ENCODE measurements around the gene CLDN15. TPM values are rescaled to one million over a fixed set of nuclear protein-coding genes. Genes with fewer than 3 reads are reported as not detected.
A peak's percentile ranks its signal among the peaks of the same experiment; 100 is the strongest.
"Not testable (repeated sequence)": the region's sequence is repeated elsewhere in the genome, so short reads cannot be mapped to it uniquely, and the experiment has no call there.

The CLDN15 gene
- total RNA-seq, 1 donor from 2014 or later: 2.1 TPM

GRCh38 chr7:101269664-101270063 is 32.1 kb upstream of the CLDN15 start:
- Histone ChIP-seq H3K4me1 (ENCODE audit: control insufficient read depth in 3 of 3, insufficient read depth in 3 of 3, low read length in 3 of 3) (no peaks in the 10 kb centered on the region), H3K36me3 (ENCODE audit: control insufficient read depth in 3 of 3, insufficient read depth in 3 of 3, low read length in 3 of 3) (no peaks in the 10 kb centered on the region), H3K27me3 (ENCODE audit: control insufficient read depth in 3 of 3, insufficient read depth in 3 of 3, low read length in 3 of 3) (peaks cover 4 to 12% (median 8%) of the 10 kb centered on the region in 3 donors), H3K27ac (ENCODE audit: low read depth, low read length) (no peak overlapping the region), H3K9ac (ENCODE audit: low read depth in 1 of 3, low read length in 3 of 3) (no peak overlapping the region), H3K4me3 (ENCODE audit: low read length in 3 of 3) (no peak overlapping the region), H3K9me3 (ENCODE audit: control insufficient read depth in 3 of 3, low read length in 3 of 3) (no peaks in the 10 kb centered on the region)

DNA sequence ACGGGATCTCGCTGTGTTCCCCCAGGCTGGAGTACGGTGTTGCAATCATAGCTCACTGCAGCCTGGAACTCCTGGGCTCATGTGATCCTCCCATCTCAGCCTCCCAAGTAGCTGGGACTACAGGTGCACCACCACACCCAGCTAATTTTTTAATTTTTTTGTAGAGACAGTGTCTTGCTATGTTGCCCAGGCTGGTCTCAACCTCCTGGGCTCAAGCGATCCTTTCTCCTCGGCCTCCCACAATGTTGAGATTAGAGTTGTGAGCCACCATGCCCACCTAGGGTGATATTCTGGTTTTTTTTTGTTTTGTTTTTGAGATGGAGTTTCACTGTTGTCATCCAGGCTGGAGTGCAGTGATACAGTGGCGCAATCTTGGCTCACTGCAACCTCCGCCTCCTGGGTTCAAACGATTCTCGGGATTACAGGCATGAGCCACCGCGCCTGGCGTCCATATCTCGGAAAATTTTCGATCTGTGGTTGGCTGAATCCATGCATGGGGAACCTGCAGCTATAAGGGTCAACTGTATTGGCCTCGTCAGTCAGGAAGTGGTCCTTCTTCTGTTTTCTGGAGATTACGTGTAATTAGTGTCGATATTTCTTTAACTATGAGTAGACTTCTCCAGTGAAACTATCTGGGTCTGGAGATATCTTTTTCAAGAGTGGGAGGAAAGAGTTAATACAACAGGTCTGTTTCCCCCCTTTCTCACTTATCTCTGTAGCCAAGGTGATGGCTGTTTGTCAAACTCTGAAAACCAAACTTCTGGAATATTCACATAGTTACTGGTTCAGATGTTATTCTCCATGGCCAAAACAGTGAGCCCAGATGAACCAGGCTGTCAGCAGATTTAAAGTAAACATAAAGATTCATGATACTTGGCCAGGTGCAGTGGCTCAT is 28.3 kb upstream of the CLDN15 start:
- Histone ChIP-seq H3K9ac (ENCODE audit: low read depth in 1 of 3, low read length in 3 of 3) (no peak overlapping the region), H3K27ac (ENCODE audit: low read depth, low read length) (no peak overlapping the region), H3K27me3 (ENCODE audit: control insufficient read depth in 3 of 3, insufficient read depth in 3 of 3, low read length in 3 of 3) (peaks cover 0 to 4% (median 3%) of the 10 kb centered on the region in 3 donors), H3K4me3 (ENCODE audit: low read length in 3 of 3) (no peak overlapping the region), H3K4me1 (ENCODE audit: control insufficient read depth in 3 of 3, insufficient read depth in 3 of 3, low read length in 3 of 3) (no peaks in the 10 kb centered on the region), H3K36me3 (ENCODE audit: control insufficient read depth in 3 of 3, insufficient read depth in 3 of 3, low read length in 3 of 3) (no peaks in the 10 kb centered on the region), H3K9me3 (ENCODE audit: control insufficient read depth in 3 of 3, low read length in 3 of 3) (no peaks in the 10 kb centered on the region)

- not testable (repeated sequence) for H3K27ac ChIP-seq (ENCODE audit: low read depth, low read length); H3K36me3 ChIP-seq (ENCODE audit: control insufficient read depth in 3 of 3, insufficient read depth in 3 of 3, low read length in 3 of 3); H3K4me1 ChIP-seq (ENCODE audit: control insufficient read depth in 3 of 3, insufficient read depth in 3 of 3, low read length in 3 of 3); H3K4me3 ChIP-seq (ENCODE audit: low read length in 3 of 3); H3K9ac ChIP-seq (ENCODE audit: low read depth in 1 of 3, low read length in 3 of 3); H3K27me3 ChIP-seq (ENCODE audit: control insufficient read depth in 3 of 3, insufficient read depth in 3 of 3, low read length in 3 of 3); H3K9me3 ChIP-seq (ENCODE audit: control insufficient read depth in 3 of 3, low read length in 3 of 3)
Measured at GRCh38 chr7:101264102-101264706, 26.6 kb upstream of the CLDN15 start.

DNA sequence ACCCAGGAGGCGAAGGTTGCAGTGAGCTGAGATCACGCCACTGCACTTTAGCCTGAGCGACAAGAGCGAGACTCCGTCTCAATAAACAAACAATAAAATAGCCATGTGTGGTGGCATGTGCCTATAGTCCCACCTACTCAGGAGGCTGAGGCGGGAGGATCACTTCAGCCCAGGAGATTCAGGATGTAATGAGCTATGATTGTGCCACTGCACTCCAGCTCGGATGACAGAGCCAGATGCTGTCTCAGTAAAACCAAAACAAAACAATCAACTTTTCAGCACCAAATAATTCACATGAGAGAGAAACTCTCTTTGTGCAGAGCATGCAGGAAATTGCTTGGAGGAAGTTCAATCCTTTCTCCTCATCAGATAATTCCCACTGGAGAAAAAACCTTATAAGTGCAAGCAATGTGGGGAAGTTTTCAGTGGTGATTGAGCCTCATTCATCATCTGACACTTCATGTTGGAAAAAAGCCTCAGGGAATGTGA is 20.7 kb upstream of the CLDN15 start:
- Histone ChIP-seq H3K4me1 (ENCODE audit: control insufficient read depth in 3 of 3, insufficient read depth in 3 of 3, low read length in 3 of 3) (no peaks in the 10 kb centered on the region), H3K9ac (ENCODE audit: low read depth in 1 of 3, low read length in 3 of 3) (no peak overlapping the region), H3K27me3 (ENCODE audit: control insufficient read depth in 3 of 3, insufficient read depth in 3 of 3, low read length in 3 of 3) (no peaks in the 10 kb centered on the region), H3K27ac (ENCODE audit: low read depth, low read length) (no peak overlapping the region), H3K4me3 (ENCODE audit: low read length in 3 of 3) (no peak overlapping the region), H3K36me3 (ENCODE audit: control insufficient read depth in 3 of 3, insufficient read depth in 3 of 3, low read length in 3 of 3) (no peaks in the 10 kb centered on the region), H3K9me3 (ENCODE audit: control insufficient read depth in 3 of 3, low read length in 3 of 3) (no peaks in the 10 kb centered on the region)

- Histone ChIP-seq H3K4me1 (ENCODE audit: control insufficient read depth in 3 of 3, insufficient read depth in 3 of 3, low read length in 3 of 3) (peaks cover 10 to 11% (median 11%) of the 10 kb centered on the region in 3 donors), H3K27me3 (ENCODE audit: control insufficient read depth in 3 of 3, insufficient read depth in 3 of 3, low read length in 3 of 3) (no peaks in the 10 kb centered on the region), H3K9me3 (ENCODE audit: control insufficient read depth in 3 of 3, low read length in 3 of 3) (no peaks in the 10 kb centered on the region), H3K27ac (ENCODE audit: low read depth, low read length) (no peak overlapping the region), H3K9ac (ENCODE audit: low read depth in 1 of 3, low read length in 3 of 3) (no peak overlapping the region), H3K4me3 (ENCODE audit: low read length in 3 of 3) (no peak overlapping the region), H3K36me3 (ENCODE audit: control insufficient read depth in 3 of 3, insufficient read depth in 3 of 3, low read length in 3 of 3) (no peaks in the 10 kb centered on the region)
Measured at GRCh38 chr7:101255796-101256195, 18.2 kb upstream of the CLDN15 start.

DNA sequence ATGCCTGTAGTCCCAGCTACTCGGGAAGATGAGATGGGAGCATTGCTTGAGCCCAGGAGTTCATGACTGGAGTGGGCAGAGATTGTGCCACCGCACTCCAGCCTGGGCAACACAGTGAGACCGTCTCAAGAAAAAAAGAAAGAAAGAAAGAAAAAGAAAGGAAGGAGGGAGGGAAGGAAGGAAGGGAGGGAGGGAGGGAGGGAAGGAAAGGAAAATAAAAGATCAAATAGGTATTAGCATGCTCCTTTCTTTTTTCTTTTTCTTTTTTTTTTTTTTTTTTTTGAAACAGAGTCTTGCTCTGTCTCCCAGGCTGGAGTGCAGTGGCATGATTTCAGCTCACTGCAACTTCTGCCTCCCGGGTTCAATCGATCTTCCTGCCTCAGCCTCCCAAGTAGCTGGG is 15.6 kb upstream of the CLDN15 start:
- H3K27ac ChIP-seq (ENCODE audit: low read depth, low read length); H3K27me3 ChIP-seq (ENCODE audit: control insufficient read depth in 3 of 3, insufficient read depth in 3 of 3, low read length in 3 of 3); H3K36me3 ChIP-seq (ENCODE audit: control insufficient read depth in 3 of 3, insufficient read depth in 3 of 3, low read length in 3 of 3); H3K9me3 ChIP-seq (ENCODE audit: control insufficient read depth in 3 of 3, low read length in 3 of 3); H3K4me3 ChIP-seq (ENCODE audit: low read length in 3 of 3); H3K9ac ChIP-seq (ENCODE audit: low read depth in 1 of 3, low read length in 3 of 3): not testable (repeated sequence)
- H3K4me1 ChIP-seq (ENCODE audit: control insufficient read depth in 3 of 3, insufficient read depth in 3 of 3, low read length in 3 of 3): peaks cover 10 to 18% (median 15%) of the 10 kb centered on the region in 3 donors

DNA sequence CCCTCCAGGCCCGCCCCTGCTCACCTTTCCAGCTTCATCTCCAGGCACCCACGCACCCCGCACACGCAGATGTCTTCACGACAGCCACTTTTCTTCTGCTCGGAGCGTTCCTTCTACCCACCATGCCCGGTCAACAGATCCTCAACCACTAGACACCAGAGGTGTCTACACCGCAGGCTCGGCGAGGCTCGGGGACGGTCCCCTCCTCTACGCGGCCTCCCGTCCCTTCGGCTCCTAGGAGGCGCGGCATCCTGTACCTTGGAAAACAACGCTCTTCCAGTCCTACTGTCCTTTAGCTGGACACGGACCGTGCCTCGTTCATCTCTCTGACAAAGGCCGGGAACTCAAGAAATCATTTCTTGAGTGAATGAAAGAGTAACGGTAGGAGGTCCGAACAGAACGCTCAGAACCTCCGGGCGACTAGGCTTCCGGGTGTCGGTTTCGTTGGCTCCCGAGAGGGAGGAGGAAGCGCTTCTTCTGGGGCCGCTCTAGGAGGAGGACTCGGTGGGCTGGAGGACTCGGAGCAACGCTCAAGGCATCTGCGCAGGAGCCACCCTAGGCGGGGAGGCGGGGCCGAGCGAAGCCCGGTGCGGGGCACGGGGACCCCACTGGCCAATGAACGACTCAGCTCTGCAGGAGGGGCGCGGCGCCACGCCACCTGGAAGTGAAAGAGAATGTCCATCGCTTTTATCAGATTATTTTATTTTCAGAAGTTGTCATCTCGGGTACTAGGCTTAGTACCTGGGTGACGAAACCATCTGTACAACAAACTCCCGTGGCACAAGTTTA is 14.5 kb upstream of the CLDN15 start:
- peak overlapping the region; percentile 87 to 98 (median 98) for H3K4me3 ChIP-seq (ENCODE audit: low read length in 3 of 3)
- no peaks in the 10 kb centered on the region for H3K27me3 ChIP-seq (ENCODE audit: control insufficient read depth in 3 of 3, insufficient read depth in 3 of 3, low read length in 3 of 3)
- H3K36me3 ChIP-seq (ENCODE audit: control insufficient read depth in 3 of 3, insufficient read depth in 3 of 3, low read length in 3 of 3): peaks cover 0 to 7% (median 0%) of the 10 kb centered on the region in 3 donors
- H3K9ac ChIP-seq (ENCODE audit: low read depth in 1 of 3, low read length in 3 of 3): peak overlapping the region; percentile 93 to 96 (median 93)
- peak overlapping the region; percentile 64 for H3K27ac ChIP-seq (ENCODE audit: low read depth, low read length)
- no peaks in the 10 kb centered on the region for H3K9me3 ChIP-seq (ENCODE audit: control insufficient read depth in 3 of 3, low read length in 3 of 3)
- H3K4me1 ChIP-seq (ENCODE audit: control insufficient read depth in 3 of 3, insufficient read depth in 3 of 3, low read length in 3 of 3): peaks cover 10 to 18% (median 15%) of the 10 kb centered on the region in 3 donors

- Histone ChIP-seq H3K9me3 (ENCODE audit: control insufficient read depth in 3 of 3, low read length in 3 of 3) (no peaks in the 10 kb centered on the region), H3K27me3 (ENCODE audit: control insufficient read depth in 3 of 3, insufficient read depth in 3 of 3, low read length in 3 of 3) (no peaks in the 10 kb centered on the region), H3K4me3 (ENCODE audit: low read length in 3 of 3) (no peak overlapping the region), H3K9ac (ENCODE audit: low read depth in 1 of 3, low read length in 3 of 3) (no peak overlapping the region), H3K4me1 (ENCODE audit: control insufficient read depth in 3 of 3, insufficient read depth in 3 of 3, low read length in 3 of 3) (peaks cover 16 to 26% (median 22%) of the 10 kb centered on the region in 3 donors), H3K36me3 (ENCODE audit: control insufficient read depth in 3 of 3, insufficient read depth in 3 of 3, low read length in 3 of 3) (peaks cover 0 to 7% (median 3%) of the 10 kb centered on the region in 3 donors), H3K27ac (ENCODE audit: low read depth, low read length) (no peak overlapping the region)
Measured at GRCh38 chr7:101250324-101250723, 12.7 kb upstream of the CLDN15 start.

- Histone ChIP-seq H3K4me3 (ENCODE audit: low read length in 3 of 3) (no peak overlapping the region), H3K9ac (ENCODE audit: low read depth in 1 of 3, low read length in 3 of 3) (no peak overlapping the region), H3K9me3 (ENCODE audit: control insufficient read depth in 3 of 3, low read length in 3 of 3) (no peaks in the 10 kb centered on the region), H3K36me3 (ENCODE audit: control insufficient read depth in 3 of 3, insufficient read depth in 3 of 3, low read length in 3 of 3) (peaks cover 0 to 9% (median 5%) of the 10 kb centered on the region in 3 donors), H3K4me1 (ENCODE audit: control insufficient read depth in 3 of 3, insufficient read depth in 3 of 3, low read length in 3 of 3) (peaks cover 25 to 41% (median 39%) of the 10 kb centered on the region in 3 donors), H3K27me3 (ENCODE audit: control insufficient read depth in 3 of 3, insufficient read depth in 3 of 3, low read length in 3 of 3) (no peaks in the 10 kb centered on the region), H3K27ac (ENCODE audit: low read depth, low read length) (no peak overlapping the region)
Measured at GRCh38 chr7:101248276-101248675, 10.7 kb upstream of the CLDN15 start.

All from skeletal muscle tissue (tissue), 4 donors.